Endothelial cell of umbilical vein (primary cell): ENCODE measurements around the gene TIFAB.

Source experiments
- FOS ChIP-seq: IDR thresholded peaks from 2 replicates; pipeline ENCODE4 v1.6.1; 2011; ENCODE audit warnings: mild to moderate bottlenecking, low read length, moderate library complexity, borderline replicate concordance; ENCODE audit not compliant: insufficient read depth
- TF ChIP-seq, protein P1 (sequence below), 2 donors: IDR thresholded peaks; 1 replicate in 1 of 2; 2 replicates in 1 of 2; pipeline ENCODE4 v1.5.1; 2011; ENCODE audit warnings: low read length in 2 of 2, mild to moderate bottlenecking in 2 of 2, moderate library complexity in 2 of 2, control low read depth in 1 of 2, inconsistent platforms in 1 of 2, low read depth in 1 of 2; ENCODE audit not compliant: insufficient read depth in 1 of 2; ENCODE audit errors: extremely low read depth in 1 of 2

DNA sequence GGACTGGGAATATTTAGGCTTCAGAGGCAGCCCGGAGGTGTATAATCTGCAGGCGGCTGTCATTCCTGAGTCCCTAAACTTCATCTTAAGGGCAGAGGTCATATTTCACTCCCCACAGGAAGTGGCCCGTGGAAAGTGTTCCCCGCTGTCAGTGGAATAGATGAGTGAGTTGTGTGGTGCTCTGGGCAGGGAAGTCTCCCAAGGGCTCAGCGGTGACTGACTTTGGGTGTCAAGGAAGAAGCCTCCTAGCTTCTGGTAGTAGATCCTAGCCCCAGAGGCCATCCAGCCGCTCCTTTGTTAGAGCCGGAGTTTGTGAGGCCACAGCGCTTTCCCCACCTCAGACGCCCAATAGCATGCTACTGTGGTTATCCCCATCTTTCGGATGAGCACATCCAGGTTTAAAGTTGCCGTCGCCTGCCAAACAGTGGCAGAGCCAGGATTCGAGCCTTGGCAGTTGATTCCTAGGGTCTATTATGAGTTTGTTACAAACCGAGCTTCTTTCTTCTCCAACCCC lies 38.9 kb upstream of the TIFAB start:
- no peak for TF ChIP-seq FOS
- TF ChIP-seq, protein P1, sequence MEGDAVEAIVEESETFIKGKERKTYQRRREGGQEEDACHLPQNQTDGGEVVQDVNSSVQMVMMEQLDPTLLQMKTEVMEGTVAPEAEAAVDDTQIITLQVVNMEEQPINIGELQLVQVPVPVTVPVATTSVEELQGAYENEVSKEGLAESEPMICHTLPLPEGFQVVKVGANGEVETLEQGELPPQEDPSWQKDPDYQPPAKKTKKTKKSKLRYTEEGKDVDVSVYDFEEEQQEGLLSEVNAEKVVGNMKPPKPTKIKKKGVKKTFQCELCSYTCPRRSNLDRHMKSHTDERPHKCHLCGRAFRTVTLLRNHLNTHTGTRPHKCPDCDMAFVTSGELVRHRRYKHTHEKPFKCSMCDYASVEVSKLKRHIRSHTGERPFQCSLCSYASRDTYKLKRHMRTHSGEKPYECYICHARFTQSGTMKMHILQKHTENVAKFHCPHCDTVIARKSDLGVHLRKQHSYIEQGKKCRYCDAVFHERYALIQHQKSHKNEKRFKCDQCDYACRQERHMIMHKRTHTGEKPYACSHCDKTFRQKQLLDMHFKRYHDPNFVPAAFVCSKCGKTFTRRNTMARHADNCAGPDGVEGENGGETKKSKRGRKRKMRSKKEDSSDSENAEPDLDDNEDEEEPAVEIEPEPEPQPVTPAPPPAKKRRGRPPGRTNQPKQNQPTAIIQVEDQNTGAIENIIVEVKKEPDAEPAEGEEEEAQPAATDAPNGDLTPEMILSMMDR (IDR thresholded peaks at IDR 0.05; ENCODE audit: extremely low read depth in 1 of 2, insufficient read depth in 1 of 2, low read depth in 1 of 2, low read length in 2 of 2), result no peak
